ENCODE measurements around the gene CEP112.
"Not testable (repeated sequence)": the region's sequence is repeated elsewhere in the genome, so short reads cannot be mapped to it uniquely, and the experiment has no call there.

Gene CEP112

GRCh38 chr17:65841089-65841488, 350.8 kb downstream of the CEP112 start:
- no peak for ATAC-seq
- TF ChIP-seq ZNF565 (CRISPR knock-in tag; conservative IDR thresholded peaks at IDR 0.05; ENCODE audit: low read depth) (no peak), TOX (CRISPR knock-in tag; IDR thresholded peaks at IDR 0.05; ENCODE audit: borderline replicate concordance) (no peak), CSRNP3 (CRISPR knock-in tag; IDR thresholded peaks at IDR 0.05) (no peak), TSHZ2 (CRISPR knock-in tag; IDR thresholded peaks at IDR 0.05) (no peak), OSR1 (CRISPR knock-in tag; IDR thresholded peaks at IDR 0.05) (no peak), TCF4 (CRISPR knock-in tag; IDR thresholded peaks at IDR 0.05; ENCODE audit: borderline replicate concordance) (no peak), POU6F1 (CRISPR knock-in tag; IDR thresholded peaks at IDR 0.05; ENCODE audit: borderline replicate concordance, low read depth) (no peak)

- ATAC-seq = not testable (repeated sequence)
These were observed 354.7 kb downstream of the CEP112 start for GRCh38 chr17:65837232-65837631.

GRCh38 chr17:65833214-65833613, 358.7 kb downstream of the CEP112 start:
- ATAC-seq = no peak
- TF ChIP-seq ZNF70 (CRISPR knock-in tag; IDR thresholded peaks at IDR 0.05) (no peak), TSHZ2 (CRISPR knock-in tag; IDR thresholded peaks at IDR 0.05) (no peak), PATZ1 (CRISPR knock-in tag; IDR thresholded peaks at IDR 0.05; ENCODE audit: borderline replicate concordance) (no peak), TCF4 (CRISPR knock-in tag; IDR thresholded peaks at IDR 0.05; ENCODE audit: borderline replicate concordance) (no peak), ISL1 (CRISPR knock-in tag; IDR thresholded peaks at IDR 0.05) (no peak), ZC3H10 (CRISPR knock-in tag; IDR thresholded peaks at IDR 0.05) (no peak), ZNF8 (CRISPR knock-in tag; IDR thresholded peaks at IDR 0.05) (no peak), OSR1 (CRISPR knock-in tag; IDR thresholded peaks at IDR 0.05) (no peak), ARNTL (CRISPR knock-in tag; IDR thresholded peaks at IDR 0.05; ENCODE audit: borderline replicate concordance, low read depth) (no peak), GLIS3 (CRISPR knock-in tag; IDR thresholded peaks at IDR 0.05) (no peak), ZFP3 (CRISPR knock-in tag; IDR thresholded peaks at IDR 0.05) (no peak), PPARA (CRISPR knock-in tag; IDR thresholded peaks at IDR 0.05; ENCODE audit: borderline replicate concordance) (no peak), POU6F1 (CRISPR knock-in tag; IDR thresholded peaks at IDR 0.05; ENCODE audit: borderline replicate concordance, low read depth) (no peak), ZFP30 (CRISPR knock-in tag; IDR thresholded peaks at IDR 0.05) (no peak), CSRNP3 (CRISPR knock-in tag; IDR thresholded peaks at IDR 0.05) (no peak), RARB (CRISPR knock-in tag; IDR thresholded peaks at IDR 0.05) (no peak), TOX (CRISPR knock-in tag; IDR thresholded peaks at IDR 0.05; ENCODE audit: borderline replicate concordance) (no peak), SNAI2 (CRISPR knock-in tag; IDR thresholded peaks at IDR 0.05) (no peak), ZNF565 (CRISPR knock-in tag; conservative IDR thresholded peaks at IDR 0.05; ENCODE audit: low read depth) (no peak)
